Neural progenitor cell (in vitro differentiated cells): ENCODE measurements around the gene PARD3B. TPM values are rescaled to one million over a fixed set of nuclear protein-coding genes. Genes with fewer than 3 reads are reported as not detected.
A peak's percentile ranks its signal among the peaks of the same experiment; 100 is the strongest.
"Not testable (repeated sequence)": the region's sequence is repeated elsewhere in the genome, so short reads cannot be mapped to it uniquely, and the experiment has no call there.

Experiments used
- DNase-seq: peaks from one replicate; pipeline ENCODE4 v3.0.0-alpha.2; 2016; ENCODE audit warnings: low spot score
- H2AFZ ChIP-seq: fragments of 200-600 bp; sonication (generic); replicated peaks from 2 replicates; pipeline ENCODE4 v1.6.1; 2016; ENCODE audit warnings: antibody characterized with exemption
- H3F3A ChIP-seq: fragments of 200-600 bp; sonication (generic); 2 replicates; pipeline ENCODE4 v1.6.1; 2016; ENCODE audit warnings: antibody characterized with exemption, low read depth
- H3K27ac ChIP-seq: fragments of 200-600 bp; sonication (generic); 2 replicates; pipeline ENCODE4 v1.5.1; 2016; ENCODE audit warnings: mild to moderate bottlenecking
- H3K27me3 ChIP-seq: fragments of 200-600 bp; sonication (generic); 2 replicates; pipeline ENCODE4 v1.6.1; 2016; ENCODE audit warnings: mild to moderate bottlenecking, moderate library complexity
- H3K36me3 ChIP-seq: fragments of 200-600 bp; sonication (generic); 2 replicates; pipeline ENCODE4 v1.5.1; 2016
- H3K4me1 ChIP-seq: fragments of 200-600 bp; sonication (generic); 2 replicates; pipeline ENCODE4 v1.6.1; 2016; ENCODE audit warnings: mixed run types
- H3K4me2 ChIP-seq: fragments of 200-600 bp; sonication (generic); 2 replicates; pipeline ENCODE4 v1.6.1; 2016
- H3K4me3 ChIP-seq: fragments of 200-600 bp; sonication (generic); 2 replicates; pipeline ENCODE4 v1.5.1; 2016
- H3K79me2 ChIP-seq: fragments of 200-600 bp; sonication (generic); 2 replicates; pipeline ENCODE4 v1.6.1; 2016; ENCODE audit warnings: low read depth
- H3K9ac ChIP-seq: fragments of 200-600 bp; sonication (generic); 2 replicates; pipeline ENCODE4 v1.6.1; 2016
- H3K9me3 ChIP-seq: fragments of 200-600 bp; sonication (generic); 2 replicates; pipeline ENCODE4 v1.5.1; 2016; ENCODE audit warnings: low read depth
- H4K20me1 ChIP-seq: fragments of 200-600 bp; sonication (generic); 2 replicates; pipeline ENCODE4 v1.6.1; 2016; ENCODE audit warnings: low read depth
- H3K27ac Mint-ChIP-seq: 3 replicates; pipeline ENCODE4 v1.8.0; 2021; ENCODE audit warnings: mixed read lengths
- H3K27me3 Mint-ChIP-seq: 2 replicates; pipeline ENCODE4 v1.8.0; 2022; ENCODE audit warnings: low read depth, mild to moderate bottlenecking, inconsistent platforms, moderate library complexity, mixed read lengths; ENCODE audit not compliant: insufficient read depth
- H3K36me3 Mint-ChIP-seq: 3 replicates; pipeline ENCODE4 v1.8.0; 2021; ENCODE audit warnings: mixed read lengths
- H3K4me1 Mint-ChIP-seq: 3 replicates; pipeline ENCODE4 v1.8.0; 2021; ENCODE audit warnings: mixed read lengths
- H3K4me3 Mint-ChIP-seq: 3 replicates; pipeline ENCODE4 v1.8.0; 2021; ENCODE audit warnings: mild to moderate bottlenecking, moderate library complexity, mixed read lengths
- H3K9me3 Mint-ChIP-seq: 3 replicates; pipeline ENCODE4 v1.8.0; 2020; ENCODE audit warnings: mixed read lengths
- EZH2 ChIP-seq: fragments of 200-600 bp; sonication (generic); IDR thresholded peaks from 2 replicates; pipeline ENCODE4 v1.6.1; 2017; ENCODE audit warnings: antibody characterized with exemption, mild to moderate bottlenecking, moderate library complexity
- EZH2phosphoT487 ChIP-seq: fragments of 200-600 bp; sonication (generic); IDR thresholded peaks from 2 replicates; pipeline ENCODE4 v1.6.1; 2017; ENCODE audit warnings: antibody characterized with exemption
- total RNA-seq: library from RNA; depleted of rRNA; stranded (reverse); fragments of >200 nt; gene quantifications from 2 replicates; pipeline ENCODE4 v1.2.3, GENCODE V29; 2015; ENCODE audit warnings: low replicate concordance
- TF ChIP-seq, protein P1 (sequence below): fragments of 200-600 bp; sonication (generic); IDR thresholded peaks from 2 replicates; pipeline ENCODE4 v1.5.1; 2017; ENCODE audit warnings: antibody characterized with exemption, mild to moderate bottlenecking

Gene PARD3B
- total RNA-seq, 1 donor from 2014 or later, result 8.4 TPM

DNA sequence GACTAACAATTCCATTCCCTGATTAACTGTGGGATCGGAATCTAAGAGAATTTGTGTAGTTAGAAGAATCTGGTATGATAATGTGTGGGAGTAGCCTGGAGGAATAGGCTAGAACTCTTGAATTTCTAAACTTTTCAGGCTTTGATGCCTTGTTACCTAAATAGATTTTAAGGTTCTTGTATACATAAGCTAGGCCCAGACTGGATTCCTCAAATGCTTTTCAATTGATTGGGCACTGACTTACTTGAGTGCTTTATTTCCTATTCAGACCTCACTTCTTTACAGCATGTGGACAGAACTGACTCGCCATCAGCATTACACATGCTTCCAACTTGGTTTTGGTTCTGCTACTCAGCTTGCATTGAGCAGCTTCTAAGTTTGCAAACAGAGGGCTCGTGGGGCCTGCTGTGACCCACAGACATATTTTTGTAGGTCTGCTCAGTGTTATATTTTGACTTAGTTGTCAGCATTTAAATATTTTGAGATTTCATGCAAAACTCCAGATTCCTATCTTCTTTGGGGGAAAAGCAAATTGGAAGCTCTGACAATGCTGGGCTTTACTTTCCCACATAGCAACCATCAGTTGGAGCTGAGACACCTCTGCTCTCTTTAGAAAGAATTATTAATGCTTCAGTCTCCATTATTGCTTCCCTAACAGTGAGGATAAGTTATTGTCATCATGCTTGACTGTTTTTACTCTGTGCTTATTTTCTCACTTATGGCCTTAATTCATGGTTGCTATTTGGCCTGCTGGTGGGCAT lies 5.7 kb downstream of the PARD3B start:
- Histone ChIP-seq H3K27ac (no peak overlapping the region), H3K4me3 (no peak overlapping the region), H4K20me1 (no peaks in the 10 kb centered on the region), H2AFZ (no peak overlapping the region), H3K4me1 (no peaks in the 10 kb centered on the region), H3K36me3 (no peaks in the 10 kb centered on the region), H3K9ac (no peak overlapping the region), H3K79me2 (no peaks in the 10 kb centered on the region), H3F3A (no peaks in the 10 kb centered on the region), H3K27me3 (peaks cover 17% of the 10 kb centered on the region), H3K4me2 (no peak overlapping the region), H3K9me3 (no peaks in the 10 kb centered on the region)
- no peak for TF ChIP-seq EZH2
- no peak for TF ChIP-seq EZH2phosphoT487
- TF ChIP-seq, protein P1, sequence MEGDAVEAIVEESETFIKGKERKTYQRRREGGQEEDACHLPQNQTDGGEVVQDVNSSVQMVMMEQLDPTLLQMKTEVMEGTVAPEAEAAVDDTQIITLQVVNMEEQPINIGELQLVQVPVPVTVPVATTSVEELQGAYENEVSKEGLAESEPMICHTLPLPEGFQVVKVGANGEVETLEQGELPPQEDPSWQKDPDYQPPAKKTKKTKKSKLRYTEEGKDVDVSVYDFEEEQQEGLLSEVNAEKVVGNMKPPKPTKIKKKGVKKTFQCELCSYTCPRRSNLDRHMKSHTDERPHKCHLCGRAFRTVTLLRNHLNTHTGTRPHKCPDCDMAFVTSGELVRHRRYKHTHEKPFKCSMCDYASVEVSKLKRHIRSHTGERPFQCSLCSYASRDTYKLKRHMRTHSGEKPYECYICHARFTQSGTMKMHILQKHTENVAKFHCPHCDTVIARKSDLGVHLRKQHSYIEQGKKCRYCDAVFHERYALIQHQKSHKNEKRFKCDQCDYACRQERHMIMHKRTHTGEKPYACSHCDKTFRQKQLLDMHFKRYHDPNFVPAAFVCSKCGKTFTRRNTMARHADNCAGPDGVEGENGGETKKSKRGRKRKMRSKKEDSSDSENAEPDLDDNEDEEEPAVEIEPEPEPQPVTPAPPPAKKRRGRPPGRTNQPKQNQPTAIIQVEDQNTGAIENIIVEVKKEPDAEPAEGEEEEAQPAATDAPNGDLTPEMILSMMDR, result no peak
- Mint-ChIP-seq H3K9me3 (peaks cover 7% of the 10 kb centered on the region), H3K4me1 (peaks cover 39% of the 10 kb centered on the region), H3K27ac (no peak overlapping the region), H3K4me3 (no peak overlapping the region), H3K27me3 (no peaks in the 10 kb centered on the region), H3K36me3 (peaks cover 4% of the 10 kb centered on the region)
- DNase-seq, result no peak

DNA sequence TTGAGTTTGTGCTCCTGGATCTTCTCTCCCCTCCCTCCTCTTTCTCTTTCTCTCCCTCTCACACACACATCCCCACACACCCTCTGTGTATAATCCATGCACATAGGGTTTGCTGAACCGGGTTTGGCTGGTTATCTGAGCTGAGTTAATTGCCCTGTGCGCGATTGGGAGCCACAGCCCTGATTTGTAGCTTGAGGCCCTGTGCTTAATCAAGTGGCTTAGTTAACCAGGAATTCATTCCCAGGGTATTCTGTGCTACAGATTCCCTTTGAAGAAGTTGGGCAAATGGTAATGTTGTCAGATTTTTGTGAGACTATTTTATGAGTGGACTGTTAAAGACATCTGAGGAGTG lies 6.2 kb downstream of the PARD3B start:
- Histone ChIP-seq H3K9me3 (no peaks in the 10 kb centered on the region), H3F3A (no peaks in the 10 kb centered on the region), H3K9ac (no peak overlapping the region), H3K4me3 (no peak overlapping the region), H3K36me3 (no peaks in the 10 kb centered on the region), H2AFZ (no peak overlapping the region), H3K27ac (no peak overlapping the region), H3K79me2 (no peaks in the 10 kb centered on the region), H3K4me1 (no peaks in the 10 kb centered on the region), H3K4me2 (no peak overlapping the region), H3K27me3 (peaks cover 11% of the 10 kb centered on the region), H4K20me1 (no peaks in the 10 kb centered on the region)
- peaks cover 35% of the 10 kb centered on the region for H3K4me1 Mint-ChIP-seq
- H3K27me3 Mint-ChIP-seq, result no peaks in the 10 kb centered on the region
- peaks cover 6% of the 10 kb centered on the region for H3K36me3 Mint-ChIP-seq
- TF ChIP-seq, protein P1, result no peak
- TF ChIP-seq EZH2phosphoT487 (no peak), EZH2 (no peak)
- H3K9me3 Mint-ChIP-seq, result peaks cover 10% of the 10 kb centered on the region
- H3K27ac Mint-ChIP-seq, result peak overlapping the region; percentile 22
- peak overlapping the region; percentile 17 for H3K4me3 Mint-ChIP-seq
- peak; percentile 18 for DNase-seq

DNA sequence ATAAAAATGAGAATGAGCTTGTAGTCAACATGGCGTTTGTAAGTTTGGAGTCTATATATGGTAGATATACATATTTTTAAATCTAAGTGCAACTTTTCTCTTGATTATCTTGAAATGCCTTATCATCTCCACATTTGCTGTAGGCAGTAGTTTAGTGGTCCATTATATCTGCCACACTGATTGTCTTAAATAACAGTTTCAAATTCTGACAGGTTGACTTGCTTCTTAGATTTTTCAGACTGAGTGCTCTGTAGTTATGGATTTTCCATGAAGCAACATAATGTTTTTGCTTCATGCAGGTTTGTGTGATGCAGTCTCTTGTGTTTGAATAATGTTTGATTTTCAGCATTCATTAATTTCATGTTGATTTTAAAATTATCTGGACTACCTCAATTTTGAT lies 12.3 kb downstream of the PARD3B start:
- Histone ChIP-seq H4K20me1 (no peaks in the 10 kb centered on the region), H3K36me3 (no peaks in the 10 kb centered on the region), H3K9ac (no peak overlapping the region), H3K4me2 (no peak overlapping the region), H3K27ac (no peak overlapping the region), H3K4me1 (no peaks in the 10 kb centered on the region), H3K79me2 (no peaks in the 10 kb centered on the region), H3F3A (no peaks in the 10 kb centered on the region), H2AFZ (no peak overlapping the region), H3K4me3 (no peak overlapping the region), H3K27me3 (no peaks in the 10 kb centered on the region), H3K9me3 (peaks cover 5% of the 10 kb centered on the region)
- Mint-ChIP-seq H3K4me1 (peaks cover 2% of the 10 kb centered on the region), H3K27ac (no peak overlapping the region), H3K4me3 (no peak overlapping the region), H3K27me3 (no peaks in the 10 kb centered on the region), H3K36me3 (peaks cover 28% of the 10 kb centered on the region), H3K9me3 (peaks cover 39% of the 10 kb centered on the region)
- no peak for DNase-seq
- TF ChIP-seq, protein P1, result no peak
- no peak for TF ChIP-seq EZH2phosphoT487
- TF ChIP-seq EZH2, result no peak

DNA sequence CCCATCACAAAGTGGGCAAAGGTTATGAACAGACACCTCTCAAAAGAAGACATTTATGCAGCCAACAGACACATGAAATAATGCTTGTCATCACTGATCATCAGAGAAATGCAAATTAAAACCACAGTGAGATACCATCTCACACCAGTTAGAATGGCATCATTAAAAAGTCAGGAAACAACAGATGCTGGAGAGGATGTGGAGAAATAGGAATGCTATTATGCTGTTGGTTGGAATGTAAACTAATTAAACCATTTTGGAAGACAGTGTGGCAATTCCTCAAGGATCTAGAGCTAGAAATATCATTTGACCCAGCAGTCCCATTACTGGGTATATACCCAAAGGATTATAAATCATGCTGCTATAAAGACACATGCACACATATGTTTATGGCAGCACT lies 14.1 kb downstream of the PARD3B start:
- not testable (repeated sequence) for H3K9ac ChIP-seq, H3K27me3 Mint-ChIP-seq, H3K4me3 ChIP-seq, H2AFZ ChIP-seq, DNase-seq, H3F3A ChIP-seq, H3K4me1 Mint-ChIP-seq, H3K4me3 Mint-ChIP-seq, H3K36me3 ChIP-seq, H3K4me2 ChIP-seq, H4K20me1 ChIP-seq, H3K27me3 ChIP-seq, H3K27ac Mint-ChIP-seq, H3K79me2 ChIP-seq, H3K27ac ChIP-seq, H3K4me1 ChIP-seq, H3K9me3 ChIP-seq
- H3K36me3 Mint-ChIP-seq, result peaks cover 28% of the 10 kb centered on the region
- H3K9me3 Mint-ChIP-seq, result peaks cover 36% of the 10 kb centered on the region
